ENCODE results near the gene C1orf115. TPM values are rescaled to one million over a fixed set of nuclear protein-coding genes. Genes with fewer than 3 reads are reported as not detected.

C1orf115 gene
- total RNA-seq, 1 donor from 2014 or later = 5.5 TPM

DNA sequence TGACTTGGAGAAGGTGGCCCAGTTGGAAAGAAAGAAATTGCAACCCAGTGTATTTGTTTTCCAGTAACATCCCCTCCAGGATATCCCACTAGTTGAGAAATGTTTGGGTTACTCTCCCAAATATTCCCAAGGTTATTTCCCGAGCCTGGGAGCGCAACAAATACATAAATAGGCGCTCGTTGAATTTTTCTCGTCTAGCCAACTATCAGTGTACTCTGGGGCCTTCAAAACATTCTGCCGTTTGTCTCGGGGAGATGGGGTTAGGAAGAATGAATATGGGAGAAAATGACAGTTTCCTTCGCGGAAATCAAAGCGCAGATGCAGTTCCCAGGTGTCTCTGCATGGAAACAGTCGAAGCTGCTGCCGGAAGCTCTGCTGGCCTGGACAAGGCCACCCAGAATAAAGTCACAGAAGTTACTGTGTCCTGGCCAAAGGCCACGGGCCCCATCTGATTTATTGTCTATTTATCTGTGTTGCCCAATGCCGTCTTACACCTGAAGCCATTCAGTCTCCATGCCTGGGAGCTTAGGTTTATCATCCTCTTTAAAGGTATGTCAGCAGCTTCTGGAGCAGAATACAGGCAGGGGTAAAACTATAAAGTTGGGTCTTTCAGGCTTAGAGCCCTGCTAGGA, 1.0 kb downstream of the C1orf115 start:
- intact Hi-C loops (cut with DNase I) = loop anchor here (2.0 kb wide), 2 partner anchors 42 to 86 kb away; no protein-coding TSS in a partner anchor
- DNase-seq (ENCODE audit: low spot score) = no peak

DNA sequence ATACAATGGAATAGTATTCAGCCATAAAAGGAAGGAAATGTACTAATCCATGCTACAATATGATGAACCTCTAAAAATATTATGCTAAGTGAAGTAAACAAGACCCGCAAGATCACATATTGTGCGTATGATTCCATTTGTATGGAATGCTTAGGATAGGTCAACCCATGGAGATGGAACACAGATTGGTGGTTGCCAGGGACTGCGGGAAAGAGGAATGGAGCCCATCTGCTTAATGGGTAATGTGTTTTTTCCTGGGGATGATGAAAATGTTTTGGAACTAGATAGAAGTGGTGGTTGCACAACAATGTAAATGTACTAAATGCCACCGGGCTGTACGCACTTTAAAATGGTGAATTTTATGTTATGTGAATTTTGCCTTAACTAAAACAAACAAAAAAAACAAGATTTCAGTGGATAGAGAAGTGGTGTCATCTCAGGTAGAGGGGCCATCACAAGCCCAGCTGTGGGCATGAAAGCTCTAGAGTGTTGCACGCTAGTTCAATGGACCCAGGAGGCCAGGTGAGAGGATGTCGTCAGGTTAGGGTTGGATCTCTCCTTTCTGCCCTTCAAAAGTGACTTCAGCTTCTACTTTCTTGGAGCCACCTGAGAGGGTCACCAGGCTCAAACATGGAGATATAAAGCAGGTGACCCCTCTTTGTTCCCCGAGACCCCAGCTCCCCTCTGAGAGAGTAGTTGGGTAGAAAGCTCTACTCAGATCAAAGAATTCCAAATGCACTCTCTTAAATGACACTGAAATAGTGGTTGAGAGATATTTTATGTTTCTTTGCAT, 2.5 kb downstream of the C1orf115 start:
- intact Hi-C loops (cut with DNase I) = no loop called here
- no peak for DNase-seq (ENCODE audit: low spot score)

DNA sequence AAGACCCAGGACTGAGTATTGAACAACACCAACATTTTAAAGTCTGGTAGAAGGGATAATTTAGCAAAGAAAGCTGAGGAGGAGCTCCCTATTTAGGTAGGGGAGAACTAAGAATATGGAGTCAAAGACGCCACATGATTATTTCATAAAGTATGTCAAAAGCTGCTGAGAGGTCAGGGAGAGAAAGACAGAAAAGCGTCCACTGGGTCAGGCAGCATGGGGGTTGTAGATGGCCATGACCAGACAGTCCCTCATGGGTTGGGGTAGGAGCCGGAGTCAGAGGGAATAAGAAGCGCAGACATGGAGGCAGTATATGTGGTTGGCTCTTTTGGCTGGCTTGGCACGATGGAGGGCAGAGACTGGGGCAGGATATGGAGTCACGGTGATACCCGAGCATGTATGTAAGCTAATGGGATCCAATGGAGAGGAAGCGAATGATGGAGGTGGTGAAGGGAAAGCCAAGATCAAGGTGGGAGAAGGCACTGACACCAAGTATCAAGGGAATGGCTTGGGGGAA, 4.8 kb downstream of the C1orf115 start:
- intact Hi-C loops (cut with DNase I) = no loop called here
- no peak for DNase-seq (ENCODE audit: low spot score)

DNA sequence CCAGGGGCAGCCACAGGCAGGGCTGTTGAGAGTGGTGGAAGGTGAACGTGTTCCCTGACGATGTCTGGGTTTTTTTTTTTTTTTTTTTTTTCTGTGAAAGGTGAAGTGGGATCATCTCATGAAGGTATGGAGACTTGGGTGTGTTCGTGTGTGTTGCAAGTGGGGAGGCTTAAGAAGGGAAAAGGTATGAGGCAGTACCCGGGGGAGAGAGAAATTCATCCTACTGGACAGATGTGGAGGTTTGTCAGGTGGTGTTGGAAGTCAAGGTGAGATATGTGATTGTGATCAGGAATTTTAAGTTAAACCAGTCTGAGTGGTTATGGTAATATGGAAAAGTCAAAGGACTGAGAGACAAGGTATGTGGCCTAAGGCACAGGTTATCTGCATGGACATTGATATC, 5.3 kb downstream of the C1orf115 start:
- DNase-seq (ENCODE audit: low spot score) = no peak
- intact Hi-C loops (cut with DNase I) = no loop called here

DNA sequence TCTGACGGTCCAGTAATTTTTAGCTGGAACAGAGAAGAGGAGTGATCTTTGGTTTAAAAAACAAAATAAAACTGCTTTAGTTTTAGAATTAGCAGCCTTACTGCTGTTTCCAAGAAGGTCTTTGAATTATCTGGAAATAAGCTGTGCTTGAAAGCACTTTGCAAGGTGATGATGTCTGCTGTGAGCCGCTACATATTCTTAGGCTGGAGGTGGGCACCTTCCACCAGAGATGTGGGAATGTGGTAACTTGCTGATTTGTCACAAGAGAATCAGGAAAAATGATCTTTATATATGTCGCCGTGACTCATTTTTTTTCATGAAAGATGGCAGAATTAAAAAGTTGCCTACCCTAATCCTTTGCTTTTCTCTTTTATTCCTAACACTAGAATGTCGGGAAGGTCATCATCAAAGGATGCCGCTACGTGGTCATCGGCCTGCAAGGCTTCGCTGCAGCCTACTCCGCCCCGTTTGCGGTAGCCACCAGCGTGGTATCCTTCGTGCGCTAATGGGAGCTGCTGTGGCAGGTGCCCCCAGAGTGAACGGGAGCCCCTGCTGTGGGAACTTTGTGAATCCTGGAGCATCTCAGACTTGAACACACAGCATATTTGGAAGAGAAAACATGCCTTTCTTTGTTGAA, 6.2 kb downstream of the C1orf115 start:
- intact Hi-C loops (cut with DNase I) = no loop called here

GRCh38 chr1:220696863-220697231, 6.7 kb downstream of the C1orf115 start:
- no peak for DNase-seq (ENCODE audit: low spot score)
- intact Hi-C loops (cut with DNase I) = no loop called here

More for the DNA sequence above, 6.2 kb downstream of the C1orf115 start:
- no peak for DNase-seq (ENCODE audit: low spot score)

- intact Hi-C loops (cut with DNase I) = no loop called here
- no peak for DNase-seq (ENCODE audit: low spot score)
These were observed 7.2 kb downstream of the C1orf115 start for GRCh38 chr1:220697326-220697725.

- intact Hi-C loops (cut with DNase I) = no loop called here
- DNase-seq (ENCODE audit: low spot score) = no peak
These were observed 8.4 kb downstream of the C1orf115 start for GRCh38 chr1:220698607-220699016.

GRCh38 chr1:220699044-220699443, 8.9 kb downstream of the C1orf115 start:
- intact Hi-C loops (cut with DNase I) = no loop called here

DNA sequence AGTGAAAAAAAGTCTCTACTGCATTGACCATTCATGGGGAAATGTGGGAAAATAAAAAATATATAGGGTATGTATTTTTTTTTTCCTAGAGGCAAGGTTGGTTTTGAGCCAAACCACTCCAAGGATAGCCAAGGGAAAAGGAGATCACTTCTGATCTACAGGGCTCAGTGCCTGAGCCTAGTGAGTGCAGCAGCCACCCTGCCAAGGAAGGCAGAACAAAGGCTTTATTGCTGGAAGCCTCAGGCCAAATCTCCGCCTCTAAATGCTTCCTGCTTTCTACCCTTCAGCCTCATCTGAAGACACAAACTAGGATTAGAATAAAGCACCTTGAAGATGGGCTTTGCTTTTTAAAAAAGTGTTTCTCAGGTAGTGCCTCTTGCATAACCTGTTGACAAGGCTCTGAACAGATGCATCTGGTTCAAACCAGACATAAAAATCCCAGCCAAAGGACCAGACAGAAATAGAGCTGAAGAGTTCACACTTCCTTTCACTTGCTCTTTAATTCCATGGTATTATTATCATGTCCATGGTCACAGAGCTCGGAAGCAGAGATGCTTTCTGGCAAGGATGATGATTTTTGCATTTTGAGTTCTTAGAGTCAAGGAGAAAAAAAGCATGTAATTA, 10.5 kb downstream of the C1orf115 start:
- DNase-seq (ENCODE audit: low spot score) = no peak
- intact Hi-C loops (cut with DNase I) = no loop called here

More at GRCh38 chr1:220699044-220699443, 8.9 kb downstream of the C1orf115 start:
- no peak for DNase-seq (ENCODE audit: low spot score)

DNA sequence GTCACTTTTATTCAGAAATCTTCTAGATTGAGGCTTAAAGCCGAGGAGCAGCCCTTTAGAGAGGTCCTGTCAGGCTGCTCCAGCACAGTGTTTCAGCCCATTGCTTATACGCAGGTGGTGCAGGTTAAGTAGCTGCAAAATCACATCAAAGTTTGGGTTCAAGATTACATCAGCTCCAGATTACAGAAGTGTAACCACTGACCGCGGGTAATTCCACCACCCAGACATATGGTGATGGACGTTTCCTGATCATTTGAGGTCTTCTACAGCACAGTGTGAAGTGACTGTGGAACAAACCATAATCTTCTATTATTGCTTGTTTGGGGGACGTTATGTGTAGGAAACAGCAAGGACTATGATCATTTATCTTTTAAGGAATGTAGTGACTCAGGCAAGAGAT, 11.8 kb downstream of the C1orf115 start:
- no peak for DNase-seq (ENCODE audit: low spot score)
- intact Hi-C loops (cut with DNase I) = no loop called here

DNA sequence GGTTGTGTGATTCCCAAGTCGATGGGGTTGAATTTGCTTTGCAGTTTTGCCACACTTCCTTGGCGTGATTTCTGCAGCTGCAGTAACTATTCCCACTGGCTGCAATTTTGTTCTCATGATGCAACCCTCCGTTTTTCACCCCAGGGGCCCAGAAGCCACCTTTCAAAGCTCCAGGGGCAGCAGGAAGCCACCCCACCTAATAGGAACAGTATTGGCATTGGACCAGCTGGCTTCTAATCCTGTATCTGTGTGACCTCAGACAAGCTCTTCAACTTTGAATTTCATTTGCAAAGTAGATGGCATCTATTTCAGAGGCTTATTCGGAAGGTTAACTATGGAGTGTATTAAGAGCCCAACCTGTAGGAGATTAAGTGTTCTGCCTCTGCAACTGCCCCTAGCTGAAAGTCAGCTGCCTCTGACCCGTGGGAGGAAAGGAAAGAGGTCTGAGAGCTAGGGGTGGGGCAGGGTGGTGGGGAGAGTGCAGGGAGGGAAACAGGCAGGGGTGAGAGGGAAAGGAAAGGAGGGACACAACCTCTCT, 12.6 kb downstream of the C1orf115 start:
- DNase-seq (ENCODE audit: low spot score) = no peak
- intact Hi-C loops (cut with DNase I) = no loop called here

DNA sequence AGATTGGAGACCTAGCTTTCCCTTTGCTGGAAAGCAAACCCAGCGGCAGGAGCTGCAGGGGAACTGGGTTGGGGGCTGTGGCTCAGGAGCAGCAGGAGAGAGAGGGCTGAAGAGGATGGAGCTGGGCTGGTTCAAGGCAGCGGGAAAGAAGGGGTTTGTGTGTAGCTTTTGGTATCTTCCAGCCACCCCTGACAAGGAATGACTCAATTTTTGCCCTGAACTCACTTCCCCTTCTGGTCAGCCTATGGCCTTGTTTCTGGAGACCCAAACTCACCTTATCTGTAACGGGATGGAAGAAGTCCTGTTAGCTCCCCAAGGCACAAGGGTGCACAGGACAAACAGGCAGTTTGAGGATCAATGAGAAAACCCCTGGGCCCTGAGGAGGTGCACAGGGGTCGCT, 13.1 kb downstream of the C1orf115 start:
- intact Hi-C loops (cut with DNase I) = no loop called here
- DNase-seq (ENCODE audit: low spot score) = no peak

DNA sequence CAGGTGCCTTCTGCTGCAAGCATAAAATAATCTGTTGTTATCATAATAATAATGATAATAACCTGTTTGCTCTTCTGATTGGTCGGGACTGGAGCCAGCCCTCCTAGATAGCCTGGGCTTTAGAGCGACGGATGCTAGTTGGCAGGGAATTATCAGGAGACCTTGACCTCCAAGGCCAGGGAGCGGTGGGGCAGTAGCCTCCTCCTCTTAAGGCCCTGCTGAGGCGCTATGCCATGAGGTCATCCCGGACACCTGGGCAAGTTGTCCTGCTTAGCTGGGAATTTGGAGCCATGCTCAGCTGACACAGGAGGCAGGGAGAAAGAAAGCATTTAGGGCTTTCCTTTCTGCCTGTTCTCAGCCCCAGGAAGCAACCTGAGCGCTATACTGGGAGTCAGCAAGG, 15.6 kb downstream of the C1orf115 start:
- DNase-seq (ENCODE audit: low spot score) = no peak
- intact Hi-C loops (cut with DNase I) = no loop called here

- no peak for DNase-seq (ENCODE audit: low spot score)
- intact Hi-C loops (cut with DNase I) = no loop called here
These were observed 16.3 kb downstream of the C1orf115 start for GRCh38 chr1:220706480-220706879.

DNA sequence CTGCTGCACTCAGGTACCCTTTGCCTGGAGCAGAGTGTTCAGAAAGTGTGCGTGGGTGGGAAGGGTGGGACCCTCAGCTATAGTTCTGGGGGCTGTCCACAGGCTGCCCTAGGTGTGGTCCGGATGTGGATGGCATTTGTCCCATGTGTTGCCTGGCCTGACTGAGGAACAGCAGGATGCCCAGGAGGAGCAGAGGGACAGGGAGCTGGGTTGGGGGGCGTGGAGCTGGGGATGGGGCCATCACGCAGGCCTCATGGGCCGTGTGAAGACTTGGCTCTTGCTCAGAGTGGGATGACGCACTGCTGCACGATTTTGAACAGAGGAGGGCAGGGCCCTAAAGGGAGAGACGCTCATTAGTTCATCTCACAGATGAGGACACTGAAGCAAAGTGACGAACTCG, 17.0 kb downstream of the C1orf115 start:
- DNase-seq (ENCODE audit: low spot score) = no peak
- intact Hi-C loops (cut with DNase I) = no loop called here

GRCh38 chr1:220708244-220708643, 18.1 kb downstream of the C1orf115 start:
- intact Hi-C loops (cut with DNase I) = no loop called here
- DNase-seq (ENCODE audit: low spot score) = no peak

GRCh38 chr1:220708936-220709801, 19.0 kb downstream of the C1orf115 start:
- no peak for DNase-seq (ENCODE audit: low spot score)
- intact Hi-C loops (cut with DNase I) = no loop called here

- DNase-seq (ENCODE audit: low spot score) = no peak
- intact Hi-C loops (cut with DNase I) = no loop called here
These were observed 20.2 kb downstream of the C1orf115 start for GRCh38 chr1:220710333-220710732.

Measured in cardiac septum (tissue), 1 donor.